Ovary (tissue), 10 donors: ENCODE measurements around the gene BICC1. TPM values are rescaled to one million over a fixed set of nuclear protein-coding genes. Genes with fewer than 3 reads are reported as not detected.

Source experiments
- DNase-seq, 5 donors: peaks; one replicate each; pipeline ENCODE4 v3.0.0-alpha.2; 2019 to 2020
- H3K27ac ChIP-seq, 2 donors: fragments of 200-600 bp; one replicate each; pipeline versions ENCODE4 v1.5.1 to v1.8.0; 2019 to 2022
- H3K27me3 ChIP-seq: fragments of 200-600 bp; one replicate; pipeline ENCODE4 v1.8.0; 2022
- H3K36me3 ChIP-seq: fragments of 200-600 bp; sonication (generic); one replicate; pipeline ENCODE4 v1.5.1; 2019
- H3K4me1 ChIP-seq: one replicate; pipeline ENCODE4 v1.8.1; 2013; ENCODE audit warnings: mild to moderate bottlenecking, moderate library complexity; ENCODE audit not compliant: insufficient read depth
- H3K4me3 ChIP-seq: fragments of 200-600 bp; sonication (generic); one replicate; pipeline ENCODE4 v1.5.1; 2017
- H3K9me3 ChIP-seq, 2 donors: fragments of 200-600 bp in 1 of 2; sonication (generic) in 1 of 2; one replicate each; pipeline versions ENCODE4 v1.5.1 to v1.8.1; 2013 to 2019; ENCODE audit warnings: mild to moderate bottlenecking in 1 of 2, moderate library complexity in 1 of 2
- CTCF ChIP-seq, 3 donors: fragments of 450-650 bp in 2 of 3; fragments of 200-600 bp in 1 of 3; IDR thresholded peaks; one replicate each; pipeline versions ENCODE4 v1.5.1 to v1.8.0; 2016 to 2022; ENCODE audit warnings: antibody characterized with exemption in 3 of 3, mild to moderate bottlenecking in 1 of 3
- EP300 ChIP-seq: sonication (generic); formaldehyde crosslinking; IDR thresholded peaks from one replicate; pipeline ENCODE4 v1.6.1; 2017; ENCODE audit warnings: antibody characterized with exemption
- POLR2A ChIP-seq: fragments of 450-650 bp; IDR thresholded peaks from one replicate; pipeline ENCODE4 v1.6.1; 2017; ENCODE audit warnings: antibody characterized with exemption, mild to moderate bottlenecking, moderate library complexity
- WGBS, 3 donors: extraction: QIAGEN DNeasy Blood & Tissue Kit in 1 of 3; methylation state at CpG; one replicate each; pipeline versions ENCODE4 v1.1.5 to v1.1.7; 2013 to 2017; 5-methylcytosine and 5-hydroxymethylcytosine counted together
- intact Hi-C, 4 donors: fragments of 100-400 bp; cut with DNase I; formaldehyde crosslinking; loops; one replicate each; pipeline versions ENCODE4 v1.11.0 to v1.15.1; 2022 to 2023
- long read RNA-seq, 3 donors: library from polyadenylated mRNA in 2 of 3; unstranded in 2 of 3; transcript quantifications; one replicate each; pipeline ENCODE4 v2.0.0 and lab custom pipeline, GENCODE V29; 2021 to 2026
- polyA plus RNA-seq, 2 donors: library from polyadenylated mRNA; stranded (reverse); fragments of 200-250 nt in 1 of 2; fragments of 350-450 nt in 1 of 2; fragmentation: Illumina TruSeq in 1 of 2; extraction: RNeasy Lipid Tissue Mini Kit (QIAGEN cat#74804) in 1 of 2; gene quantifications; one replicate each; pipeline ENCODE4 v1.2.3, GENCODE V29; 2013 to 2014
- total RNA-seq, 7 donors: library from RNA; depleted of rRNA in 2 of 7; stranded (reverse); fragments of >200 nt in 2 of 7; fragmentation: NEBNext Ultra II Directional in 3 of 7; extraction: Animal tissue kit (Norgen Biotek cat#: 25700) in 3 of 7; gene quantifications; one replicate each; pipeline versions ENCODE4 v1.1.0 to v1.2.4, GENCODE V29; 2016 to 2023
- donor health status: DM: no; HTN: no; CAD: no; lungs with moderate emphysema.
- donor health status: DM: no; HTN: no; CAD: no.
- donor health status: Bipolar disorder and iron deficiency.
- donor health status: DM: yes; HTN: yes; CAD: no.
- donor health status: DM: no; HTN: no; CAD: no.
- donor health status: DM: yes; HTN: yes; CAD: no.

Gene BICC1
- total RNA-seq (10 to 100 TPM; 19.8 to 43.4 (median 23.8) TPM), polyA plus RNA-seq (10 to 100 TPM; 13.6 to 15.1 TPM)
- long read RNA-seq, donor 1, partial matches to known transcripts: 9 of 13 reads
- long read RNA-seq, donor 1, other reads (novel, unspliced or antisense): 4 of 13 reads
- long read RNA-seq, donor 2, partial matches to known transcripts: 5 of 5 reads
- long read RNA-seq, donor 2, other reads (novel, unspliced or antisense): 0 of 5 reads
- long read RNA-seq, donor 3, full-length matches to known transcripts: 5 of 12 reads
- long read RNA-seq, donor 3, partial matches to known transcripts: 1 of 12 reads
- long read RNA-seq, donor 3, other reads (novel, unspliced or antisense): 6 of 12 reads

GRCh38 chr10:58512491-58513187 is at the start of gene BICC1:
Gene BICC1 (plus strand): TSS chr10:58512872. CDS start chr10:58513144, 272 bp downstream.
- Histone ChIP-seq H3K27ac (peak within 1 kb of the TSS; percentile 54 to 93), H3K36me3 (no peaks in the 10 kb centered on the region), H3K4me1 (peaks cover 4% of the 10 kb centered on the region), H3K27me3 (no peaks in the 10 kb centered on the region), H3K4me3 (peak within 1 kb of the TSS; percentile 63), H3K9me3 (no peaks in the 10 kb centered on the region)
- TF ChIP-seq EP300 (no peak), CTCF (IDR thresholded peaks at IDR 0.05) (peak in 2 of 3 donors; percentile 16 to 23), POLR2A (peak; percentile 3)
- DNase-seq: peak; percentile 70 to 82 (median 78)
- WGBS, 3 donors: 0 to 1% (median 1%) methylated on average over 49 to 82 of the region's 82 CpGs
- intact Hi-C loops: loop anchor here in 2 of 4 donors (2.0 to 10.0 kb wide), 3 partner anchors 72 to 272 kb away; no protein-coding TSS in a partner anchor

DNA sequence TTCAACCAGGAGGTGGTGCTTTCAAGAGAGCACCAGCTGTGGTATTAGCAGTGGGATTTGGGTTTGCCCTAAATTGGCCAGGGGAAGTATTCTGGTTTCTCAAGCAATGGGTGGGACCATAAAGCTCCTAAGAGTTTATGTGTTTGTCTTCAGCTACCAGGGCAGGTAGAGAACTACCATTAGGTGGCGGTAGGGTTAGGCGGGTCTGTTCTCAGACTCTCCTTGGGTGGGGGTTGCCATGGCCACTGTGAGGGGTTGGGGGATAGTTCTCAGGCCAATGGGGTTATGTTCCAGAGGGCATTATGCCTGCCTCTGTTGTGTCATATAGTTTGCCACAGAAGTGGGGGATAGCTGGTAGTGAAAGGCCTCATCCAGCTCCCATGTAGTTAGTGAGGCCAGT is 47.7 kb upstream of the BICC1 start:
- 91 to 98% (median 95%) methylated on average over 2 of the region's 2 CpGs for WGBS, 3 donors
- no peaks in the 10 kb centered on the region for H3K4me1 ChIP-seq
- intact Hi-C loops: no loop called here
- H3K9me3 ChIP-seq: no peaks in the 10 kb centered on the region
- no peak for TF ChIP-seq POLR2A
- TF ChIP-seq EP300: no peak
- TF ChIP-seq CTCF (IDR thresholded peaks at IDR 0.05): no peak
- H3K36me3 ChIP-seq: no peaks in the 10 kb centered on the region
- no peak overlapping the region for H3K4me3 ChIP-seq
- H3K27me3 ChIP-seq: no peaks in the 10 kb centered on the region
- no peak for DNase-seq
- H3K27ac ChIP-seq: no peak overlapping the region

DNA sequence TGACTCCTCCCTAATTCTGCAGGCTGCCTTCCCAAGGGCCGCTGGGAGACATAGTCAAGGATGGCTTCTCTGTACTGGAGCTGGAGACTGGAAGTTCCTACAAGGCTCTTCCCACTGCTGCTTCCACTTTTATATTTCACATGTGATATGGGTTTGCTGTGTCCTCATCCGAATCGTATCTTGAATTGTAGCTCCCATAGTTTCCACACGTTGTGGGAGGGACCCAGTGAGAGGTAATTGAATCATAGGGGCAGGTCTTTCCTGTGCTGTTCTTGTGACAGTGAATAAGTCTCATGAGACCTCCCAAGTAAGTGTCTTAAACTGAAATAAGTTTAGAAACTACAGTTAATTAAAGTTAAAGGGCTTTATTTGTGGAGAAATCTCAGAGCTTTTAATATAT is 47.0 kb upstream of the BICC1 start:
- Histone ChIP-seq H3K36me3 (no peaks in the 10 kb centered on the region), H3K4me1 (no peaks in the 10 kb centered on the region), H3K9me3 (no peaks in the 10 kb centered on the region), H3K27ac (no peak overlapping the region), H3K4me3 (no peak overlapping the region), H3K27me3 (no peaks in the 10 kb centered on the region)
- TF ChIP-seq POLR2A (no peak), EP300 (no peak), CTCF (IDR thresholded peaks at IDR 0.05) (no peak)
- WGBS, 3 donors: 54 to 81% (median 73%) methylated on average over 3 to 4 of the region's 4 CpGs
- intact Hi-C loops: no loop called here
- no peak for DNase-seq

DNA sequence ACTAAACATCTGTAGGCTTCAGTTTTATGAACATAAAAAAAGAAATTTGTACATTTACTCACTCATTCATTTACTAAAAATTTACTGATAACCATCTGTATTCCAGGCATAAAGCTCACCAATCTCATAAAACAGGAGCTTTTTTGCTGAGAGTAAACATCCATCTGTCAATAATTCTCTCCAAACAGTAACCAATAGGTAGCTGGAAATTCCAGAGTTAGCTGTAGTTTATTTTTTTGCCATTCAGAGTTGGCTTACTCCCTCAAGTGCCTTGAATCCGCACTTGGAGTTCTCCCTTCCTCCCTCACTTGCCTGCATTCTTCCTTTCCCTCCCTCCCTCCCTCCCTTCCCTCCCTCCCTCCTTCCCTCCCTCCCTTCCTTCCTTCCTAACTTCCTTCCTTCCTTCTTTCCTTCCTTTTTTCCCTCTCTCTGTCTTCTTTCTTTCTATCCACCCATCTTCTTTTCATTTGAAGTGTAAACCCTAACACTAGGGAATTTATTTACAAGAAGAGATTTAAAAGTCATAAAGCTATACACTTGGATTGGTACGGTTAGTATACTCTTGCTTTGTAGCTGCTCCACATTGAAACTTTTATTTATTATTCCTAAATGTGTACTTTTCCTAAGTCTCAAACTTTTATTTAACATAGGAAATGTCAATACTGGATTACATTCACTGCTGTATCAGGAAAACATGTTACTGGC is 44.6 kb upstream of the BICC1 start:
- H3K36me3 ChIP-seq: no peaks in the 10 kb centered on the region
- WGBS, 3 donors: 64 to 87% (median 71%) methylated on average over 2 of the region's 2 CpGs
- no peak overlapping the region for H3K4me3 ChIP-seq
- TF ChIP-seq POLR2A: no peak
- no peak for TF ChIP-seq EP300
- TF ChIP-seq CTCF (IDR thresholded peaks at IDR 0.05): no peak
- intact Hi-C loops: no loop called here
- no peaks in the 10 kb centered on the region for H3K9me3 ChIP-seq
- DNase-seq: no peak
- H3K27ac ChIP-seq: no peak overlapping the region
- H3K4me1 ChIP-seq: no peaks in the 10 kb centered on the region
- H3K27me3 ChIP-seq: no peaks in the 10 kb centered on the region
